Hindlimb muscle (tissue), 1 donor: Measurements from ENCODE around the gene HMGN2. TPM values are rescaled to one million over a fixed set of nuclear protein-coding genes. Genes with fewer than 3 reads are reported as not detected.
"Not testable (repeated sequence)": the region's sequence is repeated elsewhere in the genome, so short reads cannot be mapped to it uniquely, and the experiment has no call there.

Source experiments
- DNase-seq: peaks from one replicate; pipeline ENCODE4 v3.0.0-alpha.2; 2013
- polyA plus RNA-seq: library from polyadenylated mRNA; unstranded; fragments of 120-200 nt; gene quantifications from one replicate; pipeline ENCODE4 v1.2.1, GENCODE V29; 2013; ENCODE audit not compliant: insufficient read length

The HMGN2 gene
- polyA plus RNA-seq, 1 donor, result 611 TPM

GRCh38 chr1:26477446-26478152, 5.4 kb downstream of the HMGN2 start:
- DNase-seq, result no peak

- no peak for DNase-seq
These were observed 5.9 kb downstream of the HMGN2 start for GRCh38 chr1:26478159-26478558.

GRCh38 chr1:26478988-26479387, 6.7 kb downstream of the HMGN2 start:
- no peak for DNase-seq

GRCh38 chr1:26482921-26483320, 10.7 kb downstream of the HMGN2 start:
- no peak for DNase-seq

GRCh38 chr1:26483980-26484379, 11.7 kb downstream of the HMGN2 start:
- DNase-seq, result no peak

GRCh38 chr1:26490155-26490554, 17.9 kb downstream of the HMGN2 start:
- no peak for DNase-seq

- no peak for DNase-seq
These were observed 21.0 kb downstream of the HMGN2 start for GRCh38 chr1:26493267-26493666.

- DNase-seq, result no peak
These were observed 21.7 kb downstream of the HMGN2 start for GRCh38 chr1:26493938-26494337.

- DNase-seq, result peak; percentile 25
These were observed 24.6 kb downstream of the HMGN2 start for GRCh38 chr1:26496861-26497260.

GRCh38 chr1:26498894-26499293, 26.7 kb downstream of the HMGN2 start:
- DNase-seq, result no peak

- peak; percentile 81 for DNase-seq
These were observed 28.4 kb downstream of the HMGN2 start for GRCh38 chr1:26500488-26501175.

GRCh38 chr1:26510711-26511110, 38.5 kb downstream of the HMGN2 start:
- not testable (repeated sequence) for DNase-seq

GRCh38 chr1:26515836-26516235, 43.6 kb downstream of the HMGN2 start:
- not testable (repeated sequence) for DNase-seq

GRCh38 chr1:26516987-26517765, 44.9 kb downstream of the HMGN2 start:
- no peak for DNase-seq

- DNase-seq, result no peak
These were observed 45.5 kb downstream of the HMGN2 start for GRCh38 chr1:26517766-26518049.

GRCh38 chr1:26518355-26518754, 46.1 kb downstream of the HMGN2 start:
- no peak for DNase-seq

GRCh38 chr1:26520339-26520738, 48.1 kb downstream of the HMGN2 start:
- no peak for DNase-seq

- no peak for DNase-seq
These were observed 49.4 kb downstream of the HMGN2 start for GRCh38 chr1:26521669-26522030.

- no peak for DNase-seq
These were observed 49.8 kb downstream of the HMGN2 start for GRCh38 chr1:26522073-26522472.

- no peak for DNase-seq
These were observed 51.9 kb downstream of the HMGN2 start for GRCh38 chr1:26524181-26524580.
